HCT116 (cell line): Measurements from ENCODE around the gene PROK2. TPM values are rescaled to one million over a fixed set of nuclear protein-coding genes. Genes with fewer than 3 reads are reported as not detected.

ENCODE experiments used
- ATAC-seq: fragments of 200-7000 bp; cut with Tn5 transposase; 2 replicates; pipeline ENCODE4 v1.9.1; 2020; ENCODE audit warnings: mild to moderate bottlenecking, moderate library complexity
- Bru-seq: library from RNA; stranded (reverse); fragments of 400-500 nt; gene quantifications from one replicate; lab custom pipeline; 2021; lab: Mats Ljungman, UMichigan
- BruChase-seq, 2 experiments: library from RNA; stranded (reverse); fragments of 400-500 nt; gene quantifications; one replicate each; lab custom pipeline; 2021; lab: Mats Ljungman, UMichigan
- BruUV-seq: library from RNA; stranded (reverse); fragments of 400-500 nt; replicated peaks from 2 replicates; lab custom pipeline; 2021; lab: Mats Ljungman, UMichigan
- CTCF ChIA-PET: fragments of 300-600 bp; sonication (Branson Sonifier 250); formaldehyde crosslinking; loops from one replicate; lab custom pipeline; 2021; ENCODE audit warnings: antibody characterized with exemption; lab: Charles Lee
- POLR2A ChIA-PET: fragments of 300-600, 350-600 bp; sonication (Branson Sonifier 250); formaldehyde crosslinking; loops from one replicate; lab custom pipeline; 2021; ENCODE audit warnings: antibody characterized with exemption; lab: Charles Lee
- RAD21 ChIA-PET, 2 experiments: fragments of 300-600 bp; sonication (Branson Sonifier 250); formaldehyde crosslinking; loops; one replicate each; lab custom pipeline; 2023; ENCODE audit warnings: low total read pairs in 2 of 2; ENCODE audit not compliant: uncharacterized antibody in 2 of 2, unreplicated experiment in 2 of 2, low non-redundant PET in 1 of 2; lab: Charles Lee
- DNase-seq: peaks from one replicate; pipeline ENCODE4 v3.0.0-alpha.2; 2010; ENCODE audit warnings: low read depth, low spot score
- H2AFZ ChIP-seq: fragments of 200-600 bp; shearing (Covaris generic), sonication (generic); 2 replicates; pipeline ENCODE4 v1.6.1; 2017; ENCODE audit warnings: low read depth, mixed run types, mixed read lengths, antibody characterized with exemption, low read length; ENCODE audit not compliant: poor library complexity, severe bottlenecking
- H3K27ac ChIP-seq: 2 replicates; pipeline ENCODE4 v1.5.1; 2012; ENCODE audit warnings: low read depth, low read length
- H3K27me3 ChIP-seq: fragments of 200-600 bp; sonication (generic); 2 replicates; pipeline ENCODE4 v1.6.1; 2016; ENCODE audit warnings: mixed run types, low read length, mixed read lengths; ENCODE audit not compliant: insufficient read depth
- H3K36me3 ChIP-seq, 2 experiments: fragments of 200-500 bp in 1 of 2; fragments of 200-600 bp in 1 of 2; sonication (Bioruptor generic) in 1 of 2; sonication (generic) in 1 of 2; 2 replicates each; pipeline versions ENCODE4 v1.5.1 to v1.6.1; 2014 to 2016; ENCODE audit warnings: low read length in 2 of 2, inconsistent platforms in 1 of 2, mixed read lengths in 1 of 2, mixed run types in 1 of 2; ENCODE audit not compliant: insufficient read depth in 2 of 2, control insufficient read depth in 1 of 2
- H3K4me1 ChIP-seq, 2 experiments: fragments of 200-600 bp in 1 of 2; sonication (generic) in 1 of 2; 2 replicates each; pipeline versions ENCODE4 v1.5.1 to v1.6.1; 2012 to 2017; ENCODE audit warnings: low read length in 2 of 2, inconsistent platforms in 1 of 2, mild to moderate bottlenecking in 1 of 2, mixed read lengths in 1 of 2, mixed run types in 1 of 2, moderate library complexity in 1 of 2; ENCODE audit not compliant: insufficient read depth in 2 of 2, control insufficient read depth in 1 of 2
- H3K4me2 ChIP-seq: fragments of 200-600 bp; sonication (generic); 2 replicates; pipeline ENCODE4 v1.6.1; 2017; ENCODE audit warnings: mixed run types, low read length, mixed read lengths
- H3K4me3 ChIP-seq, 2 experiments: fragments of 200-600 bp in 1 of 2; sonication (generic) in 1 of 2; replicated peaks in 1 of 2; 2 replicates each; pipeline ENCODE4 v1.5.1; 2011 to 2016; ENCODE audit warnings: low read length in 2 of 2, control low read depth in 1 of 2, low read depth in 1 of 2, mild to moderate bottlenecking in 1 of 2, mixed read lengths in 1 of 2, mixed run types in 1 of 2
- H3K79me2 ChIP-seq: fragments of 200-600 bp; sonication (generic); 2 replicates; pipeline ENCODE4 v1.6.1; 2017; ENCODE audit warnings: mild to moderate bottlenecking, mixed run types, low read length, moderate library complexity, mixed read lengths; ENCODE audit not compliant: insufficient read depth
- H3K9ac ChIP-seq: fragments of 200-600 bp; sonication (generic); 2 replicates; pipeline ENCODE4 v1.6.1; 2016; ENCODE audit warnings: low read length, mixed read lengths
- H3K9me2 ChIP-seq: fragments of 200-600 bp; sonication (generic), shearing (Covaris generic); 2 replicates; pipeline ENCODE4 v1.6.1; 2017; ENCODE audit warnings: mixed run types, mild to moderate bottlenecking, moderate library complexity; ENCODE audit not compliant: insufficient read depth
- H3K9me3 ChIP-seq, 2 experiments: fragments of 200-500 bp in 1 of 2; fragments of 200-600 bp in 1 of 2; sonication (Bioruptor generic) in 1 of 2; sonication (generic) in 1 of 2; 2 replicates each; pipeline ENCODE4 v1.6.1; 2014 to 2017; ENCODE audit warnings: low read length in 2 of 2, mixed read lengths in 2 of 2, inconsistent platforms in 1 of 2, low read depth in 1 of 2, mild to moderate bottlenecking in 1 of 2, mixed run types in 1 of 2, moderate library complexity in 1 of 2; ENCODE audit not compliant: control insufficient read depth in 1 of 2, insufficient read depth in 1 of 2
- H4K20me1 ChIP-seq: fragments of 200-600 bp; sonication (generic), shearing (Covaris generic); 2 replicates; pipeline ENCODE4 v1.6.1; 2017; ENCODE audit warnings: mixed run types, mild to moderate bottlenecking, moderate library complexity; ENCODE audit not compliant: insufficient read depth
- CTCF ChIP-seq, 3 experiments: fragments of 200-600 bp in 1 of 3; sonication (generic) in 1 of 3; IDR thresholded peaks in 2 of 3; conservative IDR thresholded peaks in 1 of 3; 2 replicates each; pipeline ENCODE4 v1.5.1; 2012 to 2017; ENCODE audit warnings: low read depth in 2 of 3, low read length in 2 of 3, antibody characterized with exemption in 1 of 3, borderline replicate concordance in 1 of 3, control low read depth in 1 of 3, mild to moderate bottlenecking in 1 of 3, mixed read lengths in 1 of 3, mixed run types in 1 of 3, moderate library complexity in 1 of 3; ENCODE audit not compliant: insufficient read depth in 1 of 3
- EZH2 ChIP-seq: fragments of 200-600 bp; sonication (generic); IDR thresholded peaks from 2 replicates; pipeline ENCODE4 v1.6.1; 2017; ENCODE audit warnings: antibody characterized with exemption, mixed run types
- intact Hi-C: fragments of 100-400 bp; cut with micrococcal nuclease; formaldehyde crosslinking; loops from 2 replicates; pipeline ENCODE4 v1.10.0; 2022
- long read RNA-seq: library from polyadenylated mRNA; unstranded; transcript quantifications from one replicate; pipeline ENCODE4 v2.0.0, GENCODE V29; 2021; ENCODE audit not compliant: unreplicated experiment
- polyA plus RNA-seq: library from polyadenylated mRNA; unstranded; fragments of >200 nt; gene quantifications from 2 replicates; pipeline ENCODE4 v1.2.1, GENCODE V29; 2012; ENCODE audit warnings: missing spikeins
- total RNA-seq: library from RNA; stranded (reverse); gene quantifications from one replicate; pipeline ENCODE4 v1.2.1, GENCODE V29; 2021; ENCODE audit not compliant: unreplicated experiment

PROK2 gene, protein sequence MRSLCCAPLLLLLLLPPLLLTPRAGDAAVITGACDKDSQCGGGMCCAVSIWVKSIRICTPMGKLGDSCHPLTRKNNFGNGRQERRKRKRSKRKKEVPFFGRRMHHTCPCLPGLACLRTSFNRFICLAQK
- total RNA-seq (not detected), Bru-seq, nascent RNA (not detected), BruChase-seq, experiment 1, labeled RNA remaining after a 6-hour chase (not detected), BruChase-seq, experiment 2, labeled RNA remaining after a 2-hour chase (not detected)
- polyA plus RNA-seq: not detected in 2 replicates
- long read RNA-seq: 0 reads

- Histone ChIP-seq H3K4me1 (no peaks in the 10 kb centered on the region), H3K27ac (no peak within 1 kb of the TSS), H3K9me2 (no peaks in the 10 kb centered on the region), H3K36me3 (no peaks in the 10 kb centered on the region), H3K9ac (no peak within 1 kb of the TSS), H4K20me1 (no peaks in the 10 kb centered on the region), H3K79me2 (no peaks in the 10 kb centered on the region), H3K4me3 (no peak within 1 kb of the TSS), H2AFZ (no peak within 1 kb of the TSS), H3K27me3 (peaks cover 20% of the 10 kb centered on the region), H3K4me2 (no peak within 1 kb of the TSS), H3K9me3 (no peaks in the 10 kb centered on the region)
- POLR2A ChIA-PET: no interaction called here
- TF ChIP-seq CTCF (IDR thresholded peaks at IDR 0.05 in 2 of 3, conservative IDR thresholded peaks at IDR 0.05 in 1 of 3; ENCODE audit: borderline replicate concordance in 1 of 3, insufficient read depth in 1 of 3, low read depth in 2 of 3, low read length in 2 of 3): no peak
- CTCF ChIA-PET: no interaction called here
- no TSS peak for BruUV-seq
- ATAC-seq: no peak
- intact Hi-C loops: no loop called here
- no peak for DNase-seq
- RAD21 ChIA-PET: no interaction called here
These were observed at the start of gene PROK2 for GRCh38 chr3:71784914-71785531. Gene PROK2, minus strand, starts transcription at chr3:71785148. Its CDS starts 96 bp downstream, at chr3:71785052.

DNA sequence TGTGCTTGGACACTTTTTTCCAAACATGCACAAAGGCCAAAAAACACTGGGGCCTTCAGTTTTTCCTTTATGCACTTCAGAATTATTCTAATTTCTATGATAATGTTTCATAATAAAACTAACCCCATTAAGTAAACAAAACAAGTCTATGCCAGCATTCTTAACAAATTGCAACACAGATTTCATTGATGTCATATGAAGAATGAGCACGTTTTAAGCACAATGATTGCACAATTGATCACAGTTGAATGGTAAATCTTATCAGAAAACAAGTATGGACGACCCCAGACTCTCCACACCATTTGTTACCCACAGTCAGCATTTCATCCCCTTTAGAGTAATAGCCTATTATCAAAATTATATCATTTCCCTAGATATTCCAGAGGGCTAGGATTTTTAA, 46.7 kb upstream of the PROK2 start:
- 0 out of 2 replicates have a peak, but pooled peaks cover 5% of the 10 kb centered on the region for H3K27me3 ChIP-seq
- ChIA-PET CTCF (no interaction called here), RAD21 (no interaction called here), POLR2A (no interaction called here)
- no peak overlapping the region for H3K9ac ChIP-seq
- no peaks in the 10 kb centered on the region for H3K79me2 ChIP-seq
- no peak overlapping the region for H3K27ac ChIP-seq
- H3K9me2 ChIP-seq: no peaks in the 10 kb centered on the region
- H3K9me3 ChIP-seq: no peaks in the 10 kb centered on the region
- H3K4me2 ChIP-seq: no peak overlapping the region
- H3K4me3 ChIP-seq: no peak overlapping the region
- H2AFZ ChIP-seq: no peak overlapping the region
- intact Hi-C loops: no loop called here
- no peaks in the 10 kb centered on the region for H4K20me1 ChIP-seq
- no peaks in the 10 kb centered on the region for H3K36me3 ChIP-seq
- no TSS peak for BruUV-seq
- DNase-seq: no peak
- TF ChIP-seq EZH2: no peak
- H3K4me1 ChIP-seq: peaks cover 0 to 4% of the 10 kb centered on the region in 2 experiments; a peak in 1 of 4 replicates
- ATAC-seq: no peak
